ENCODE results near the gene RBFOX2. TPM values are rescaled to one million over a fixed set of nuclear protein-coding genes. Genes with fewer than 3 reads are reported as not detected.

Gene RBFOX2
- total and polyA plus RNA-seq, 2 of the 8 experiments (the other 6 are each of a cell fraction or from before 2014, with no cell fraction given) = 121 to 122 TPM

DNA sequence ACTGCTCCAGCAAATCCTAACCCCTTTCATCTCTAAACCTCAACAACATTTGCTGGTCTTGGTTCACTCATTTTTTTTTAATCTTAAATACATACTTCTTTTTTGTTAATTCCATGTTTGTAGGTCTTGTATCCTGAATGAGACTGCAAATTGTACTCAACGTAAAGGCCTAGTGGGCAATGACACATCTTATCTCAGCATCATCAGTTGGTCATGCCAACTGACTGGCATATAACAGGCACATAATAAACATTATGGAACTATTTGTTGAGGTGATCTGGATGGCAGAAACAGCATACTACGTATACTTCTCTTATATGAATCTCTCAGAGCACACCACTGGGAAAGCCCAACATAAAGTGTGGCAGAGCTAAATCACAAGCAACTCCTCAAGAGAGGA lies 116.7 kb downstream of the RBFOX2 start:
- DNase-seq (ENCODE audit: low read depth in 1 of 2, low spot score in 2 of 2) = no peak
- no peak overlapping the region for H3K18ac ChIP-seq (ENCODE audit: extremely low read depth, low read length)
- no peak overlapping the region for H2BK5ac ChIP-seq (ENCODE audit: low read depth, low read length)
- H3K79me2 ChIP-seq (ENCODE audit: control insufficient read depth in 1 of 2, insufficient read depth in 2 of 2, low read length in 2 of 2) = peaks cover 0 to 75% of the 10 kb centered on the region in 2 experiments; a peak in 3 of 4 replicates
- H4K91ac ChIP-seq (replicated peaks; ENCODE audit: insufficient read length, low read length) = no peak overlapping the region
- POLR2A ChIA-PET (ENCODE audit: partially characterized antibody) = no interaction called here
- H2AK5ac ChIP-seq (ENCODE audit: low read depth, low read length) = no peak overlapping the region
- 95% methylated on average over 2 of the region's 2 CpGs; no CpG with 5 or more reads in 1 of the 2 experiments for WGBS, 2 experiments (ENCODE audit: extremely low coverage in 1 of 2, insufficient coverage in 1 of 2, insufficient read length in 1 of 2, insufficient replicate concordance in 2 of 2, low coverage in 1 of 2, low lambda C conversion rate in 2 of 2, missing lambda C conversion rate in 1 of 2)
- peaks cover 4 to 18% (median 17%) of the 10 kb centered on the region in 4 experiments; a peak in 6 of 7 replicates for H3K4me1 ChIP-seq (replicated peaks in 1 of 4; ENCODE audit: control insufficient read depth in 3 of 4, insufficient read depth in 4 of 4, low read length in 3 of 4)
- no peak overlapping the region for H3K27ac ChIP-seq (ENCODE audit: low read depth, low read length)
- no peak overlapping the region for H2BK20ac ChIP-seq (ENCODE audit: low read length)
- H3K79me1 ChIP-seq (ENCODE audit: low read depth, low read length) = peaks cover 4% of the 10 kb centered on the region; the same call in 1 of the 2 replicates
- no peak overlapping the region for H2BK15ac ChIP-seq (ENCODE audit: low read length)
- H3K4me3 ChIP-seq (ENCODE audit: extremely low read depth in 1 of 4, insufficient read depth in 2 of 4, low read depth in 3 of 4, low read length in 4 of 4) = no peak overlapping the region
- H4K8ac ChIP-seq (ENCODE audit: extremely low read depth, insufficient read depth, low read length) = no peak overlapping the region
- H3K9me3 ChIP-seq (ENCODE audit: insufficient read depth in 2 of 2, low read depth in 1 of 2, low read length in 1 of 2) = no peaks in the 10 kb centered on the region
- H3K56ac ChIP-seq (replicated peaks; ENCODE audit: insufficient read length, low read depth, low read length) = no peak overlapping the region
- FAIRE-seq = no peak
- H3K4ac ChIP-seq (replicated peaks; ENCODE audit: insufficient read length, low read depth, low read length) = no peak overlapping the region
- H3K4me2 ChIP-seq (ENCODE audit: insufficient read depth in 1 of 2, low read depth in 2 of 2, low read length in 2 of 2) = no peak overlapping the region
- H3K9ac ChIP-seq (replicated peaks in 1 of 4; ENCODE audit: extremely low read depth in 1 of 4, low read depth in 3 of 4, low read length in 3 of 4) = no peak overlapping the region
- H3K14ac ChIP-seq (ENCODE audit: insufficient read length) = no peak overlapping the region
- peaks cover 0 to 15% of the 10 kb centered on the region in 2 experiments for H4K20me1 ChIP-seq (replicated peaks in 1 of 2; ENCODE audit: control insufficient read depth in 1 of 2, insufficient read depth in 2 of 2, low read length in 2 of 2)
- no peak overlapping the region for H2BK12ac ChIP-seq (ENCODE audit: low read depth, low read length)
- no peak overlapping the region for H2AFZ ChIP-seq (ENCODE audit: low read length)
- 0 out of 2 replicates have a peak, but pooled peaks cover 3% of the 10 kb centered on the region for H3K23me2 ChIP-seq (ENCODE audit: low read depth, low read length)
- no peaks in the 10 kb centered on the region for H3K36me3 ChIP-seq (ENCODE audit: control insufficient read depth in 2 of 4, insufficient read depth in 4 of 4, low read length in 3 of 4)
- no peaks in the 10 kb centered on the region for H3K27me3 ChIP-seq (replicated peaks in 1 of 4; ENCODE audit: control insufficient read depth in 3 of 4, extremely low read depth in 1 of 4, insufficient read depth in 3 of 4, low read length in 3 of 4)
- no peak overlapping the region for H2BK120ac ChIP-seq (replicated peaks; ENCODE audit: low read depth, low read length)
- no peak overlapping the region for H4K5ac ChIP-seq (ENCODE audit: insufficient read length, low read depth, low read length)
- no peak overlapping the region for H3K23ac ChIP-seq (ENCODE audit: insufficient read length)
- CTCF ChIA-PET (ENCODE audit: partially characterized antibody) = interaction anchor here (0.7 to 1.3 kb wide), 5 partner anchors 10 to 154 kb away, joined by 3 read pairs; no protein-coding TSS in a partner anchor
- TF ChIP-seq CBX5 (IDR thresholded peaks at IDR 0.05; ENCODE audit: low read depth, low read length) (no peak), POLR2A (IDR thresholded peaks at IDR 0.05; ENCODE audit: control extremely low read depth in 1 of 2, low read depth in 2 of 2, low read length in 2 of 2) (no peak), SIN3A (conservative IDR thresholded peaks at IDR 0.05 in 1 of 2, IDR thresholded peaks at IDR 0.05 in 1 of 2; ENCODE audit: low read depth in 1 of 2, low read length in 2 of 2) (no peak)

Measured in H1 (cell line).